GM19238 (cell line): ENCODE results near the gene HGFAC.

Experiments used
- DNase-seq: peaks from one replicate; pipeline ENCODE4 v3.0.0; 2011; ENCODE audit warnings: low spot score; ENCODE audit not compliant: insufficient read length

The HGFAC gene

GRCh38 chr4:3461515-3462291, 19.9 kb downstream of the HGFAC start:
- no peak for DNase-seq

- no peak for DNase-seq
These were observed 20.6 kb downstream of the HGFAC start for GRCh38 chr4:3462321-3462789.

- DNase-seq = no peak
These were observed 21.1 kb downstream of the HGFAC start, which contains the start of gene DOK7 for GRCh38 chr4:3462790-3463415. Gene DOK7, plus strand, starts transcription at chr4:3463306. Its CDS starts 70 bp downstream, at chr4:3463376.

GRCh38 chr4:3463556-3464348, 22.0 kb downstream of the HGFAC start:
- DNase-seq = no peak

GRCh38 chr4:3464349-3464905, 22.7 kb downstream of the HGFAC start:
- DNase-seq = no peak

- no peak for DNase-seq
These were observed 23.3 kb downstream of the HGFAC start for GRCh38 chr4:3464911-3465697.

GRCh38 chr4:3465698-3466671, 24.2 kb downstream of the HGFAC start:
- no peak for DNase-seq

GRCh38 chr4:3466691-3467600, 25.2 kb downstream of the HGFAC start:
- DNase-seq = no peak

GRCh38 chr4:3467601-3468031, 25.8 kb downstream of the HGFAC start:
- DNase-seq = no peak

- no peak for DNase-seq
These were observed 26.4 kb downstream of the HGFAC start for GRCh38 chr4:3468154-3468553.

- no peak for DNase-seq
These were observed 27.0 kb downstream of the HGFAC start for GRCh38 chr4:3468804-3469203.

- no peak for DNase-seq
These were observed 27.8 kb downstream of the HGFAC start for GRCh38 chr4:3469386-3470243.

GRCh38 chr4:3470244-3471097, 28.7 kb downstream of the HGFAC start:
- no peak for DNase-seq

- no peak for DNase-seq
These were observed 29.5 kb downstream of the HGFAC start for GRCh38 chr4:3471098-3471760.

GRCh38 chr4:3471886-3472285, 30.1 kb downstream of the HGFAC start:
- DNase-seq = no peak
